Activated CD8-positive, alpha-beta memory T cell treated with anti-CD3 and anti-CD28 coated beads for 4 hours (primary cell): ENCODE measurements around the gene LCN12.

ENCODE experiments used
- DNase-seq, 2 donors: peaks; one replicate each; pipeline ENCODE4 v3.0.0-alpha.2; 2020; ENCODE audit warnings: low read depth in 2 of 2

LCN12 gene, protein sequence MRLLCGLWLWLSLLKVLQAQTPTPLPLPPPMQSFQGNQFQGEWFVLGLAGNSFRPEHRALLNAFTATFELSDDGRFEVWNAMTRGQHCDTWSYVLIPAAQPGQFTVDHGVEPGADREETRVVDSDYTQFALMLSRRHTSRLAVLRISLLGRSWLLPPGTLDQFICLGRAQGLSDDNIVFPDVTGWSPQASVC

DNA sequence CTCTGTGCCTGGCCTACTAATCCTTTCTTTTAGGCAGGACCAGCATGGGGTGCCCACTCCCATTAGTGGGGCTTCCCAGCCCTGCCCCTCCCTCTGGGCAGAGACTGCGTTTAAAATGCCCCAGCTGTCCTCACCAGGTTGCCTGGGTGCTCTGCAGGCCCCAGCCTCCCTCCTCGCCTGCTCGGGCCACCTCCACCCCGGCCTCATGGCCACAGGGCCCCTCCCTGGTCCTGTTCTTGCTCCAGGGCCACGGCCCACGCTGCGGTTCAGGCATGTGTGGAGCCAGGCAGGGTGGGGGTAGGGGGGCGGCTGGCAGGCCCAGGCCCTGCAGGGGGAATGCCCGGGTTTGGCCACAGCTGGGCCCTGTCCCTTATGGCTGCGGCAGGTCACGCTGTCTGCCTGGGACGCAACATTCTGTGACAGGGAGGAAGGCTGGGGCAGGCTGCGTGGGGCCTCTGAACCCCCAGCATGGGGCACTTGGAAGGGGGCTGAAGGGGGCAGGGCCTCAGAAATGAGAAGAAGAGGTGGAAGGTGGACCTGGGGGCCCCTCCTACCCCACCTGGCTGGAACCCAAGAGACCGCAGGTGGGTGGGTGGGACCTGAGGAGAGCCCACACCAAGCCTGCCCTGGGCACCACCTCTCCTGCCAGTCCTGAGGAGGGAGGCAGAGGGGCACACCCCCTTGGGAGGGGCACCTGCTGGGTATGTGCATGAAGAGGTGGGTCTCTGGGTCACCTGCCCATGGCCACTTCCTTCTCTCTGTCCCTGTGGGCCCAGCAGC, at the start of gene LCN12:
TSS of gene LCN12 (plus strand) at position 733 of the 780 bp plus-strand sequence. CDS start 55 bp downstream, outside the sequence.
- no peak for DNase-seq

DNA sequence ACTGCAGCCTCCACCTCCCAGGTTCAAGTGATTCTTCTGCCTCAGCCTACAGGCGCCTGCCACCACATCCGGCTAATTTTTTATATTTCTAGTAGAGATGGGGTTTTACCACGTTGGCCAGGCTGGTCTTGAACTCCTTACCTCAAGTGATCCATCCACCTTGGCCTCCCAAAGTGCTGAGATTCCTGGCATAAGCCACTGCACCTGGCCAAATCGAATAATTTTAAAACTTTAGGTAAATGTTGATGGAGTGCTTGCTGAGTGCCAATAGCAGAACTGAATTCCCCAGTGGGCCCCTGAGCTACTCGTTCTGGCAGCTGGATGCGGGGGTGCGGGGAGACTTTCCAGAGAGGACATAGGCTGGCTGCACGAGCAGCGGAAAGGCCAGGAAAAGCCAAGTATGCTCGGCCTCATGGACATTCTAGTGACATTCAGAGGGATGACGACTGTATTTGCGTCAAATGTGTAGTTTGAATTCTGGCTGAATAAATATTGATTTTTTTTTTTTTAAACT, 49.0 kb upstream of the LCN12 start:
- DNase-seq, result no peak

DNA sequence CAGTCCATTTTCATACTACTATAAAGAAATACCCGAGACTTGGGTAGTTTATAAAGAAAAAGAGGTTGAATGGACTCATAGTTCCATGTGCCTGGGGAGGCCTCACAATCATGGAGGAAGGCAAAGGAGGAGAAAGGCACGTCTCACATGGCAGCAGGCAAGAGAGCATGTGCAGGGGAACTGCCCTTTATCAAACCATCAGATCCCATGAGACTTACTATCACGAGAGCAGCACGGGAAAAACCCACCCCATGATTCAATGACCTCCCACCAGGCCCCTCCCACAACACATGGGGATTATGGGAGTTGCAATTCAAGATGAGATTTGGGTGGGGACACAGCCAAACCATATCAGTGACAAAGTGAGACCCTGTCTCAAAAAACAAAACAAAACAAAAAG, 45.8 kb upstream of the LCN12 start:
- DNase-seq, result no peak

DNA sequence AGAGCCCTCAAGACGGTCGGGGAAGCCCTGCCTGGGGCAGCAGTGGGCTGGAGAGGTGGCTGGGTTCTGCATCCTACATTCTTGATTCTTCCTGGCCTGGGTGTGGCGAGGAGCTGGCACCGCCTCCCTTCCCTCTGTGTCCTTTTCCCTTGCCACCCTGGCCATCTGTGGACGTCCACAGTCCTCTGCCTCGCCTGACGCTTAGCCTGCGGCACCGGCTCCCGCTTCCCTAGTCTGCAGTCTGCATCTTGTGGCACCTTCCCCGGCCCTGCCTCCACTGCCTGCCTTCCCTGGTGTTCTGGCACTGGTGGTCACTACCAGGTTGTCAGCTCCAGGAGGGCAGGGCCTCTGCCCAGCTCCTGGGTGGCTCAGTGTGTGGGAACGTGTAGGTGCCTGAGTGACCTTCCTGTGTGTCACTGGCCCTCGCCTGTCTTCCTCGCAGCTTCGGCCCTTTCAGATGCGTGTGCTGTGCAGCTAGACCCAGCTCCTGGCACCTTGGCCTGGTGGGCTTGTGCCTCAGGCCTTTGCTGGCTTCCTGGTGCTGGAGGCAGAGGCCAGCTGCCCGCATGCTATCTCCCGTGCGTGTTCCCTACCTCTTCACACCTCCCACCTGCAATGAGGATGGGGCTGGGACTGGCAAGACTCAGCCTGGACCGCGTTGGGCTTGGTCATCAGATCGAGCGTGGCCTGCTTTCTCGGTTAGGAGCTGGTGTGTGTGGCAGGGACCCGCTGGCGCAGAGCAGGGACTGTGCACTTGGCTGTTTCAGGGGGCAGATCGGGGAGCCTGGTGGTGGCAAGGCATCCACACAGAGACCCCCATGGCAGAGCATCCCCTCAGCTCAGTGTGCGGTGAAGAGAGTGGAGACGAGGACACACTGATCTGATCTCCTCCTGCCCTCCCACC, 44.8 kb upstream of the LCN12 start:
- no peak for DNase-seq

DNA sequence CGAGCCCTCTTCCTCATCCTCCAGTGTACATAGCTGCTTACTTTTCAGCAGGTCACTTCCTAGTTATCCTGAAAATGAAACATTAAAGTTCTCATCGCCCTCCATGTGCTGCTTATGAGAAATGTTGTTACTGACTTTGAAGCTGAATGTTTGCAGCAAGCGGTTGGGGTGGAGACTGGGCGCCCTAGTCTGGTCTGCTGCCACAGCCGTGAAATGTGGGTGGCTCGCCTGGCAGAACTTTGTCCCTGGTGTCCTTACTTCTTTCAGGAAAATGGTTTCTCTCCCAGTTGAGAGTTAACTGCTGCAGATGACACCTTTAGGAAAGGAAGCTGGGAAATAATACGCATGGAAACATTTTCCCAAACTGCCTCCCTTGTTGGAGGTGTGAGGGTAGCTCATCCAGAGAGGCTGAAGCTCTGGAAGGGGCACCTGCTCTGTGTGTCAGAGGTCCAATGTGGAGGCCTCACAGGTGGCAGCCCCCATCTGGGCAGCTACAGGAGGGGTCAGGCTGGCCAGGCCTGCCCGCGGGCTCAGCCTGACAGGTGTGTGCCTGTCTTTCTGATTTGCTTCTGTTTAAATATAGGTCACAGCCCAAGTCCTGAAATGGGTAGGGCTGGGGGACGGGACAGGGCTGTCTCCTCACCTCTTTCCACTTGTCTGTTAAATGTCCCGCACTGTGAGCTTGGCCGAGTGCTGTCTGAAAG, 41.7 kb upstream of the LCN12 start:
- DNase-seq, result no peak

DNA sequence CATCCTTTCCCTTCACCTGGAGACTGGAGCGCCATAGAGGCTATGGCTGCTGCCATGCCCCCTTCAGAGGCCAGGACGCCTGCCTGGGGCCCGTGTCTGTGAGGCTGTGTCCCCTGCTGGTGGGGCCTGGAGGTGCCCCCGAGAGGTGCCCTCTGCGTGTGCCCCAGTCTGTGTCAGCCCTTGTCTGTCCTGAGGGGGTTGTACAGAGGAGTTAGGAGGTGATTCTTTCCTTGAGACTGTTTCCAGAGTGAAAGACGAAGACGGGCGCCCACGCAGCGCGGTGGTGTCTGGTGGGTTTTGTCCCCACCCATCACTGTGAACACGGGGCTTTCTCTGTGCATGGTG, 41.2 kb upstream of the LCN12 start:
- DNase-seq, result no peak

DNA sequence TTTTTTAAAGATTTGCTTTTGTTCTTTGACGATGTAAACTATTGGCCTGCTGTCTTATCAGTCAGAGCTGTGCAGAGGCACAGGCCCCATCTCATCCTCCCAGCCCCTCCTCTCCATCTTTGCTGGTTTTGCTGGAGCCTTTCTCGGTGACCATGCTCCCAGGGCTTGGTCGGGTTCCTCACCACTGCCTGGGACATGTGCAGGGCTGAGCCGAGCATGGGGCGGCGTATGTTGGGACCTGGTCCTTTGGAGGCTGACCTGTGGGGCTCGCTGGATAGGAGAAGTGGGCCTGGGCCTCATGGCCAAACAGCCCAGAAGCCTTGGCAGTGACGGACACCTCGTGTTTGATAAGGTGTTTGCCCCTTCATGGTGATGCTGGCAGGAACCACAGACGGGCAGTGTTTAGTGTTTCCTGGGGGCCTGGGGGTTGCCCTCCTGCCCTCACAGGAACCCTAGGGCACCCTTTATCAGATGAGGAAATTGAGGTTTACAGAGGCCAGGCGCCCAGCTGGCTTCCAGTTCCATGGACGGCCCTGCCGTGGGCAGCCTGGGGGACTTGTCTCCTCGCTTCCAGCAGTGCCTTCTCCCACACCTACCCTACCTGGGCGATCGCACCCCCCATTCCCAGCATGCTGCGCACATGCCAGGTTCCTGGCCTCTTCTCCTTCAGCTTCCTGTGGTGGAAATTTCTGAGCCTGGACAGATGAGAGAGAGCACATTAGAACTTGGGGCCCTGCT, 38.2 kb upstream of the LCN12 start:
- DNase-seq, result no peak

DNA sequence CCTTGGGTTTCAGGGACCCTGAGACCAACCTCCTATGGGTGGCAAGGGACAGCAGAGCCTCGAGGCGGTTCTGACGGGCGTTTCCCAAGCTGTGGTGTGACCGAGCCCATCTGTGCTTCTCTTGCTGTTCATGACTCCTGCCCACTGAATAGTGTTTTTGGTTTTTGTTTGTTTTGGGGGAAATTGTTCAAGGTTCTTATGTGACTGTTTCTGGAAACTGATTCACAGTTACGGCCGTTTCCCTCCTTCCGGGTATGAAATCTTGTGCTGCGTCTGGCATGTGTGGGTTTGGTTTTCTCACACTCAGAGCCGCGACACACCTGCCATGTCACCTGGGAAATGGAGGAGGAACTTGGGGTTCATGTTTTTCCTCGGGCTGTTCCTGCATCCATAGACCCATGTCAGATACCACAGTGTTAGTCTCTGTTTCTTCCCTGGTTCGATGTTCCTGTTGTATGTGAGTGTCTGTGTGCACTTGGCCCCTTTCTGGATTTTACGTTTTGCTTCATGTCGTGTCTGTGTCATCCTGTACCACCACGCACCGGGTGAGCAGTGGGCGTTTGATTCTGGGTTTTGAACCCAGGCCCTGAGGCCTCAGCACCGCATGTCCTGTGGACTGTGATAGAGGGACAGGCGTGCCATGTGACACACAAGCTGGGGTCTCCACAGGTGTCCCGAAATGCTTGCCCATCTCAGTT, 36.3 kb upstream of the LCN12 start:
- DNase-seq, result no peak

DNA sequence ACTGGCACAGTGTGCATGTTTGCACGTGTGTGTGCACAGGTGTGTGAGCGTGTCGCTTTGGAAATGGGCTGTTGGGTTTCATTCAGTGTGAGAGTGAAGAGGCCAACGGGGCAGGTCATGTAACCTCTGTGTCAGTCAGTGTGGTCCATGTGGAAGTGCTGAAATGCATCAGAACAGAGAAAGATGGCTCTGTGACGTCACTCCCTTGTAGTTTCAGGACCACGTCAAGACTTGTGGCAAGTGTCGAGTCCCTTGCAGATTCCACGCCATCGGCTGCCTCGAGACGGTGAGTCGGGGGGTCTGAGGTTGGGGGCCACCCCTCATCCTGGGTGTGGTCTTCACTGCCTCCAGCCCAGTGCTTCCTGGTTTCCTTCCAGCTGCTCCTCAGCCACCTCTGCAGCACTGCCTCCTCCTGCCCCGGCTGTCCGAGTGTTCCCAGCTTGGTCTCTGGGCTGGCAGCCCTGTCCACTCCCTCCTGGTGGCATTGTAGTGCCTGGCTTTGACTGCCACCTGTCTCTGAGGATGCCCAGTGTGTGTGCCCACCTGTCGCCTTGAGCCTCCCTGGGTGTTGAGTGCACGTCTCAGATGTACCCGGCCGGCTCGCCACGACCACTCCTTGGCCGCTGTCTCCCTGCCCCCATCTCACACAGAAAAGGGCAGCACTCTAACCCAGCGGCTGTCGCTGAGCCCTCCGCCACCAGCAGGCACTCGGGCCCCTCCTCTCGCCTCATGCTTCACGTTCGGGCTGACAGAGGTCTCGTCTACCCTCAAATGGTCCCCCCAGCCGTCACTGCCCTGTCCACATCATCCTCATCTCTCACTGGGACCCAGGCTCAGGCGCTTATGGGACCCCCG, 35.5 kb upstream of the LCN12 start:
- no peak for DNase-seq

DNA sequence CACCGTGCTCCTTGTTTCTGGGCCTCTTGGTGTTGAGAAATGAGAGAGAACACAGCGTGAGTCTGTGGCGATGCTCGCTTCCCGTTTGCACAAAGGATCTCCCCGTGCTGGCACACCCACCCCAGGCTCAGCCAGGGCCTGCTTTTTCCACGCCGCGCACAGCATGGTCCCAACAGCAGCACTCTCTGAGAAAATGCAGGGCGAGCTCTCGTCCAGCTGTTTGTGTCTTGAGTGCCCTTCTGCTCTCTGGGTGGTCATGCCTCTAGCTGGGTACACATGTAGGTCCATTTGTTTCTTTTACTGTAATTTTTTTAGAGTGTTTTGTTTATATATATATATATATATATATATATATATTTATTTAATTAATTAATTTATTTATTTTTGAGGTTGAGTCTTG, 34.2 kb upstream of the LCN12 start:
- no peak for DNase-seq

DNA sequence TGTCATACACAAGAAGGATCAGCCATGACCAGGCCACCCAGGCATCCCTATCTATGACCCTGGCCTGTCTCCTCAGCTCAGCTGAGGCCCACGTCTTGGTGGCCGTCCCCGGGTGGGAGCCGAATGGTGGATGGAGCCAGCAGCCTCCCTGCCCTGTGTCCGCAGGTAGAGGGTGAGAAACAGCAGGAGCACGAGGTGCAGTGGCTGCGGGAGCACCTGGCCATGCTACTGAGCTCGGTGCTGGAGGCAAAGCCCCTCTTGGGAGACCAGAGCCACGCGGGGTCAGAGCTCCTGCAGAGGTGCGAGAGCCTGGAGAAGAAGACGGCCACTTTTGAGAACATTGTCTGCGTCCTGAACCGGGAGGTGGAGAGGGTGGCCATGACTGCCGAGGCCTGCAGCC, 32.0 kb upstream of the LCN12 start:
- no peak for DNase-seq

DNA sequence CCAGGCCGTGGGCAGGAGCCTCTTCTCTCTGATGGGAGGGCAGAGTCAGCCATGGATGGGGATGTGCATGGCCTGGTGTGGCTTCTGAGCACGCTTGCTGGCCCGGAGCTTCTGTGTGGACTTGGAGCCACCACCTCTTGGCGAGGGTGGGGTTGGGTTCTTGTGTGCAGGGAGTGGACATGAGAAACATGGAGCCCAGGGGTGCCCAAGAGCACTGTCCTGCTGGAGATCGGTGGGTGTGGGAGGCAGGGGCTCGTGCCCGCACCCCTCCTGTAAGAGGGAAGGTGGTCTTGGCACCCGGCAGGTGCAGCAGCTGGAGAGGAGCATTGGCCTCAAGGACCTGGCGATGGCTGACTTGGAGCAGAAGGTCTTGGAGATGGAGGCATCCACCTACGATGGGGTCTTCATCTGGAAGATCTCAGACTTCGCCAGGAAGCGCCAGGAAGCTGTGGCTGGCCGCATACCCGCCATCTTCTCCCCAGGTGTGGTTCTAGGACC, 31.3 kb upstream of the LCN12 start:
- DNase-seq, result no peak

DNA sequence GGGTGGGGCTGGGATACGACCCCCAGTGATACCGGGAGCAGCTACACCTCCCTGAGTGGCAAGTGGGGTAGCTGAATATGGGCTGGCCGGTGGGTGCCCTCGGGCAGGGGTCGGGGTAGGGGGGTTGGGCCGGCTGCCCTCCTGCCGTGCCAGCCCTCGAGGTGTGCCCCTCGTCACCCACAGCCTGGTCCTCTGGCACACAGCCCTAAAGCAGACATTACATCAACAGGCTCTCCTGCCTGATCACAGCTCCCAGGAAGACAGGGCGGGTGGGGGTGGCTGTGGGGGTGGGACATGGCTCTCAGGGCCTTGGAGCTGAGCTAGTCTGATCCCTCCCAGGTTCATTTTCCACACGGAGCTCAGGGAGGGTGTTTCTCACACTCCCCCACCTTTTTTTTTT, 30.8 kb upstream of the LCN12 start:
- DNase-seq, result no peak

DNA sequence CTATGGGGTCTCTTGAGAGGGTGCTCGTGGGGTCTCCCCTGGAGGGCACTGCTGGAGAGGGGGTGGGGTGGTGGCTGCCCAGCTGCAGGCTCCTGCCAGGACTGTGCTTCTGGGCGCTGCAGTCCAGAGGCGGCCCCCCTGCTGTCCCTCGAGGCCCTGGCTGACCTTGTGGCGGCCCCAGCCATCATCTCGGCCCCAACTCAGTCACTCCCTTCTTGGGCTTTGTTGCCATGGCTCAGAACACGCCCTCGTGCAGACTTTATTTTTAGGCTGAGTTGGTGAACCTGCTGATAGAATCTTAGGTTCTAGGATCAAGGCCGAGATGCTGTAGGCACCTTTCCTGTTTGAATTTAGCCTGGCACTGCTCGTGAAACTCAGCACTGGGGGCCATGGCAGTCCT, 30.4 kb upstream of the LCN12 start:
- DNase-seq, result no peak

DNA sequence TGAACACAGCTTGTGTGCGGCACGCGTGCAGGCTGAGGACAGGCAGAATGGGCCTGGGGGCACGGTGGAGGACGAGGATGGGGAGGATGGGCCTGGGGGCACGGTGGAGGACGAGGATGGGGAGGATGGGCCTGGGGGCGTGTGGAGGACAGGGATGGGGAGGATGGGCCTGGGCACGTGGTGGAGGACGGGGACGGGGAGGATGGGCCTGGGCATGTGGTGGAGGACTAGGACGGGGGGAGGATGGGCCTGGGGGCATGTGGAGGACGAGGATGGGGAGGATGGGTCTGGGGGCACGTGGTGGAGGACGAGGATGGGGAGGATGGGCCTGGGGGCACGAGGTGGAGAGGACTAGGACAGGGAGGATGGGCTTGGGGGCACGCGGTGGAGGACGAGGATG, 29.5 kb upstream of the LCN12 start:
- DNase-seq, result no peak

DNA sequence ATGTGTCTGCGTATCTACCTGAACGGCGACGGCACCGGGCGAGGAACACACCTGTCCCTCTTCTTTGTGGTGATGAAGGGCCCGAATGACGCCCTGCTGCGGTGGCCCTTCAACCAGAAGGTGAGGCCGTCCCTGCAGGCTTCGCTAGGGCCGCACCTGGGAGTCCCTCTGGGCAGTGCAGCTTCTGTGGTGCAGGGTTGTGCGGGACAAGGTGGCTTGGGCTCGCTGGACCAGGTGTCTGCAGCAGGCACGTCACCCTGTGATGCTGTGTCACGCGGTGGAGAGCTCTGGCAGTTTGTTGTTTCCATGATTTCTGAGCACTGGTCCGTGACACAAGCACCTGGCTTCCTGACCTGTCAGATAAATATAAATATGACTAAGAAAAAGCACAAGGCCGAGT, 28.2 kb upstream of the LCN12 start:
- no peak for DNase-seq

DNA sequence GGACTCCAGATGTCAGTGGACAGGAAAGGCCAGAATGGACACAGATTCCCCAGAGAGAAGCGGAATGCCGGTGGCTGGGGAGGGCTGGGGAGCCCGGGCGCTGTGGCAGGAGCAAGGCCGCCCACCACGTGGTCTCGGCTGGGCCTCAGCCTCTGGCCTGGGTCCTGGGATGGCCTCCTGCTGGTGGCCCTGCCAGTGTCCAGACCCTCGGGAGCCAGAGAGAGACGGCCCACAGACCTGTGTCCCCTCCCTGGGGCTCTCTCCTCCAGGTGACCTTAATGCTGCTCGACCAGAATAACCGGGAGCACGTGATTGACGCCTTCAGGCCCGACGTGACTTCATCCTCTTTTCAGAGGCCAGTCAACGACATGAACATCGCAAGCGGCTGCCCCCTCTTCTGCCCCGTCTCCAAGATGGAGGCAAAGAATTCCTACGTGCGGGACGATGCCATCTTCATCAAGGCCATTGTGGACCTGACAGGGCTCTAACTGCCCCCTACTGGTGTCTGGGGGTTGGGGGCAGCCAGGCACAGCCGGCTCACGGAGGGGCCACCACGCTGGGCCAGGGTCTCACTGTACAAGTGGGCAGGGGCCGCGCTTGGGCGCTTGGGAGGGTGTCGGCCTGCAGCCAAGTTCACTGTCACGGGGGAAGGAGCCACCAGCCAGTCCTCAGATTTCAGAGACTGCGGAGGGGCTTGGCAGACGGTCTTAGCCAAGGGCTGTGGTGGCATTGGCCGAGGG, 26.5 kb upstream of the LCN12 start:
- DNase-seq, result no peak

DNA sequence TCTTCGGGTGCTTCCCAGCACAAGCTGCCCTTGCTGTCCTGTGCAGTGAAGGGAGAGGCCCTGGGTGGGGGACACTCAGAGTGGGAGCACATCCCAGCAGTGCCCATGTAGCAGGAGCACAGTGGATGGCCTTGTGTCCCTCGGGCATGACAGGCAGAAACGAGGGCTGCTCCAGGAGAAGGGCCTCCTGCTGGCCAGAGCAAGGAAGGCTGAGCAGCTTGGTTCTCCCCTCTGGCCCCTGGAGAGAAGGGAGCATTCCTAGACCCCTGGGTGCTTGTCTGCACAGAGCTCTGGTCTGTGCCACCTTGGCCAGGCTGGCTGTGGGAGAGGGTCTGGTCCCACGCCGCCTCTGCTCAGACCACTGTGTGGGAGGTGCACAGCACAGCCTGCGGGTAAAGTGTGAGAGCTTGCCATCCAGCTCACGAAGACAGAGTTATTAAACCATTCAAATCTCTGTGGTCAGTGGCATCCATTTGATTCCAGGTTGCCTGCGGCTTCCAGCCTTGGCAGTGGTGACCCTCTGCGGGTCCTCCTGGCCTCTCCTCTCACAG, 25.8 kb upstream of the LCN12 start:
- DNase-seq, result no peak
